ENCODE measurements around the gene DNPH1. TPM values are rescaled to one million over a fixed set of nuclear protein-coding genes. Genes with fewer than 3 reads are reported as not detected.

The DNPH1 gene
- total RNA-seq, 1 donor from 2014 or later = 43.9 TPM

GRCh38 chr6:43219119-43219518, 10.2 kb downstream of the DNPH1 start:
- intact Hi-C loops (cut with micrococcal nuclease) = no loop called here

GRCh38 chr6:43217351-43217750, 11.9 kb downstream of the DNPH1 start:
- intact Hi-C loops (cut with micrococcal nuclease) = no loop called here

DNA sequence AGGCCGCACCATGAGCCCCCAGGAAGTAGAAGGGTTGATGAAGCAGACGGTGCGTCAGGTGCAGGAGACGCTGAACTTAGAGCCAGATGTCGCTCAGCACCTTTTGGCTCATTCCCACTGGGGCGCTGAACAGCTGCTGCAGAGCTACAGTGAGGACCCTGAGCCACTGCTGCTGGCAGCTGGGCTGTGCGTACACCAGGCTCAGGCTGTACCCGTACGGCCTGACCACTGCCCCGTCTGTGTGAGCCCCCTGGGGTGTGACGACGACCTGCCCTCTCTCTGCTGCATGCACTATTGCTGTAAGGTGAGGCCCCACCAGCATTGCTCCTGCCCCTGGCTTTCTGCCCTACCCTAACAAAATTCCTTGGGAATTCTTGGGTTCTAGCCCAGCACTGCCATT, 13.1 kb downstream of the DNPH1 start:
- intact Hi-C loops (cut with micrococcal nuclease) = no loop called here

DNA sequence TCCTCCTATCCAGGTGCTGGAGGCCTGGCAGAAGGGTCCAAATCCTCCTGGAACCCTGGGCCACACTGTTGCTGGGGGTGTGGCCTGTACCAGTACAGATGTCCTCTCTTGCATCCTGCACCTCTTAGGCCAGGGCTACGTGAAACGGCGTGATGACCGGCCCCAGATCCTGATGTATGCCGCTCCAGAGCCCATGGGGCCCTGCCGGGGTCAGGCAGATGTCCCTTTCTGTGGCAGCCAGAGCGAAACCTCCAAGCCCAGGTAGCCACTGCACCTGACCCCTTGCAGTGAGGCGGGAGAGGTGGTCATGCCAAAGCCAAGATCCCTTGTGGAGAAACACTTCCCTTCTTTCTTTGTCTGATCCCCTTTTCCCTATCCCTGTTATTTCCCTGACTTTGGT, 14.2 kb downstream of the DNPH1 start:
- intact Hi-C loops (cut with micrococcal nuclease) = no loop called here

GRCh38 chr6:43213431-43213830, 15.8 kb downstream of the DNPH1 start:
- intact Hi-C loops (cut with micrococcal nuclease) = no loop called here

GRCh38 chr6:43211955-43212354, 17.3 kb downstream of the DNPH1 start:
- intact Hi-C loops (cut with micrococcal nuclease) = no loop called here

DNA sequence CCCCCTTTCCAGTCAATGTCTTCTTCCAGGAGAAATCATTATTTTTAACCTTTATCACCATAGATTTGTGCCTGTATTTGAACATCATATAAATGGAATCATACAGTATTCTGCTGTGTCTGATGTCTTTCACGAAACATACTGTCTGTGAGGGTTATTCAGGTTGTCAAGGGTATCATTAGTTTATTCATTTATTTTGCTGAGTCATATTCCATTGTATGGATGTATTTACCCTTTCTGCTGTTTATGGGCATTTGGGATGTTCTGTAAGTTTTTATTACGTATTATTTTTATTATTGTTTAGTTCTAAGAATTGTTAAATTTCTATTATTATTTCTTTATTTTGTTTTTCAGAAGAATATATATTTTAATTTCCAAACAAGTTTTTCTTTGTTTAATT, 22.0 kb downstream of the DNPH1 start:
- intact Hi-C loops (cut with micrococcal nuclease) = no loop called here

DNA sequence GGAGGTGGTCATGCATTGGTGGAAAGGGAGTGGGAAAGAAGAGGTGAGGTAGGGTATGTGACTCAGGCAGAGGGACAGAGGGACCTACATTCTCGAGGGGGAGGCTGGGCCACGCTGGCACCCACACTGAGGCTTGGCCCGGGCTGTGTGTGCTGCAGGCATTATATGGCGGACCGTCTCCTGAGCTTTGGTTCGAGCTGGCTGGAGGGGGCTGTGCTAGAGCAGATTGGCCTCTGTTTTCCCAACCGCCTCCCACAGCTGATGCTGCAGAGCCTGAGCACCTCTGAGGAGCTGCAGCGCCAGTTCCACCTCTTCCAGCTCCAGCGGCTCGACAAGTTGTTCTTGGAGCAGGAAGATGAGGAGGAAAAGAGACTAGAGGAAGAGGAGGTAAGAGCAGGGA, 23.4 kb downstream of the DNPH1 start:
- intact Hi-C loops (cut with micrococcal nuclease) = no loop called here

DNA sequence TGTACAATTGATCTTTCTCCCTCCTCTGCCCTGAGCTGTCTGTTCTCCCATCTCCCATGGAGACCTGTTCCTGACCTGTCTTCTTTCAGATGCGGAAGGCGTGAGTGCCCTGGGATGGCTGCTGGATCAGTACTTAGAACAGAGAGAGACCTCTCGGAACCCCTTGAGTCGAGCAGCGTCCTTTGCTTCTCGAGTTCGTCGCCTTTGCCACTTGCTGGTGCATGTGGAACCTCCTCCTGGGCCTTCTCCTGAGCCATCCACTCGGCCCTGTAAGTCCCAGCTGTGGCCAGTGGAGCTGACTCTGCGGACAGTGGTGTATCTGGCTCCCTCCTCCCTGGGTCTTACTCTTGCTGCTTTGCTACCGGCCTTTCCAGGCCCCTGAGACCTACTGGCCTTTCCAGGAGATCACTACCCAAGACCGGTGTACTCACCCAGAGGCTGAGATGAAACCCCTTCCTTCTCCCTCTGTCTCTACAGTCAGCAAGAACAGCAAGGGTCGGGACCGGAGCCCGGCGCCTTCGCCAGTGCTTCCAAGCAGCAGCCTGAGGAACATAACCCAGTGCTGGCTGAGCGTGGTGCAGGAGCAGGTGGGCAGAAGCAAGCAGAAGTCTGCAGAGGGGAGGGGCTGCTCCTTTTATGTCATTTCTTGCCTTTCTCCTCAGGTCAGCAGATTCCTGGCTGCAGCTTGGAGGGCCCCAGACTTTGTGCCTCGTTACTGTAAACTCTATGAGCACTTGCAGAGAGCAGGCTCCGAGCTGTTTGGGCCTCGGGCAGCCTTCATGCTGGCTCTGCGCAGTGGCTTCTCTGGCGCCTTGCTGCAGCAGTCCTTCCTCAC, 24.8 kb downstream of the DNPH1 start:
- intact Hi-C loops (cut with micrococcal nuclease) = no loop called here

GRCh38 chr6:43203718-43204095, 25.6 kb downstream of the DNPH1 start:
- intact Hi-C loops (cut with micrococcal nuclease) = no loop called here

GRCh38 chr6:43203029-43203717, 26.1 kb downstream of the DNPH1 start:
- intact Hi-C loops (cut with micrococcal nuclease) = no loop called here

GRCh38 chr6:43202451-43202850, 26.8 kb downstream of the DNPH1 start:
- intact Hi-C loops (cut with micrococcal nuclease) = no loop called here

GRCh38 chr6:43200541-43200940, 28.7 kb downstream of the DNPH1 start:
- intact Hi-C loops (cut with micrococcal nuclease) = no loop called here

- intact Hi-C loops (cut with micrococcal nuclease) = no loop called here
Observed at GRCh38 chr6:43199912-43200311, 29.4 kb downstream of the DNPH1 start.

DNA sequence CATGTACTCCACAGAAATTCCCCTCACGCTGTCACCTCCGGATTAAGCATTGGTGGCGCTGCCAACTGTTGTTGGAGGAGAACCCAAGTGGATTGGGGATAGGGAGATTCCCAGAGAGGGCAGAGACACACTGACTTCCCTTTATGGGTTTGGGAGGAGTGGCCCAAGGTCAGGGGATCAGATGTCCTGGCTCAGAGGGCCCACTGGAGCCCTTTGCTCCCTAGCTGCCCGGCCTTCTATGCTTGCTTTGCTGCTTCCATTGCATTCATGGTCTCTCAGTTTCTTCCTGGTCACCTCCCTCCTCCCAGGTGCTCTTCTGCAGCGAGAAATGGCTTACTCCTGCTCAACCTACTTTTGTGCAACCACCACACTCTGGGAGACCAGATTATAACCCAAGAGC, 32.9 kb downstream of the DNPH1 start:
- intact Hi-C loops (cut with micrococcal nuclease) = no loop called here

DNA sequence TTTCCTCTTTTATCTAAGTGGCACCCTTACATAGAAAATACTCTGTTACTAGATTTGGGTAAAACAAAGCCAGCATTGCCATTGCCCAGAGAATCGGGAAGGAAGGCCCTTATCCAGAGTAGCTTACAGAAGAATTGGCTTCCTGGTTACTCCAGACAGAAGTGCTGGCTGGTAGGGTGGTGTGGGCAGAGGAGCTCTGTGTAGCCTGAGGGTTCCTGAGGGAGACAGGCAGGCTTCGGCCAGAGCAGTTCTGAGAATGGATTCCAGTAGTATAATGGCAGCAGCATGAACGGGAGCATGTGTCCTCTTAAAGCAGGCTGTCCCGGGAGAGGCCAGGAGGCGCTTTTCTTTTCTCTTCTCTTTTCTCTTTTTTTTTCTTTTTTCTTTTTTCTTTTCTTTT, 35.4 kb downstream of the DNPH1 start:
- intact Hi-C loops (cut with micrococcal nuclease) = no loop called here

DNA sequence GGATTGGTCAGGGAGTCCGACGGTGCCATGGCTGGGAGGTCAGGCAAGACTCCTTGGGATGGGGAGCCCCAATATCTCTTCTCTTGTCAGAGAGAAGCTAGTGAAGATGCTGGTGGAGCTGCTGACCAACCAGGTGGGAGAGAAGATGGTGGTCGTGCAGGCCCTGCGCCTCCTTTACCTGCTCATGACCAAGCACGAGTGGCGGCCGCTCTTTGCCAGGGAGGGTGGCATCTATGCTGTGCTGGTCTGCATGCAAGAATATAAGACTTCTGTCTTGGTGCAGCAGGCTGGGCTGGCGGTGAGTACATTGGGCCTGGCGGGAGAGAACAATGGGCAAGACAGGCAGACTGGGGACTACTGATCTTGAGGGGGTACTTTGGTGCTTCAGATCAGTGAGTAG, 36.4 kb downstream of the DNPH1 start:
- intact Hi-C loops (cut with micrococcal nuclease) = no loop called here

GRCh38 chr6:43189776-43190304, 39.4 kb downstream of the DNPH1 start:
- intact Hi-C loops (cut with micrococcal nuclease) = no loop called here

- intact Hi-C loops (cut with micrococcal nuclease) = no loop called here
Observed at GRCh38 chr6:43188426-43188825, 40.9 kb downstream of the DNPH1 start.

GRCh38 chr6:43187821-43188220, 41.5 kb downstream of the DNPH1 start:
- intact Hi-C loops (cut with micrococcal nuclease) = no loop called here

GRCh38 chr6:43186706-43187105, 42.6 kb downstream of the DNPH1 start:
- intact Hi-C loops (cut with micrococcal nuclease) = no loop called here

DNA sequence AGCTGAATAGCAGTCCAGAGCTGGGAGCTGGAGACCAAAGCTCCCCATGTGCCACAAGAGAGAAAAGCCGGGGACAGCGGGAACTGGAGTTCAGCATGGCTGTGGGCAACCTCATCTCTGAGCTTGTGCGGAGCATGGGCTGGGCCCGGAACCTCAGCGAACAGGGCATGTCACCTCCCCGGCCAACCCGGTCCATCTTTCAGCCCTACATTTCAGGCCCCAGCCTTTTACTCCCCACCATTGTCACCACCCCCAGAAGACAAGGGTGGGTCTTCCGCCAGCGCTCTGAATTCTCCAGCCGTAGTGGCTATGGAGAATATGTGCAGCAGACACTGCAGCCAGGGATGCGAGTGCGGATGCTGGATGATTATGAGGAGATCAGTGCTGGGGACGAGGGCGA, 43.3 kb downstream of the DNPH1 start:
- intact Hi-C loops (cut with micrococcal nuclease) = no loop called here
